ES-I3 (cell line): ENCODE data around the gene CLEC11A.
A peak's percentile ranks its signal among the peaks of the same experiment; 100 is the strongest.

Source experiments
- H3K36me3 ChIP-seq: 2 replicates; pipeline ENCODE4 v1.6.1; 2013; ENCODE audit warnings: mild to moderate bottlenecking, low read length, control low read depth, moderate library complexity; ENCODE audit not compliant: insufficient read depth
- H3K4me1 ChIP-seq: 2 replicates; pipeline ENCODE4 v1.6.1; 2013; ENCODE audit warnings: mild to moderate bottlenecking, control low read depth, low read length; ENCODE audit not compliant: insufficient read depth
- H3K9ac ChIP-seq: 2 replicates; pipeline ENCODE4 v1.6.1; 2013; ENCODE audit warnings: low read depth, mild to moderate bottlenecking, low read length, moderate library complexity
- H3K9me3 ChIP-seq: 2 replicates; pipeline ENCODE4 v1.6.1; 2013; ENCODE audit warnings: mild to moderate bottlenecking, low read length, moderate library complexity; ENCODE audit not compliant: control insufficient read depth, insufficient read depth

Gene CLEC11A

DNA sequence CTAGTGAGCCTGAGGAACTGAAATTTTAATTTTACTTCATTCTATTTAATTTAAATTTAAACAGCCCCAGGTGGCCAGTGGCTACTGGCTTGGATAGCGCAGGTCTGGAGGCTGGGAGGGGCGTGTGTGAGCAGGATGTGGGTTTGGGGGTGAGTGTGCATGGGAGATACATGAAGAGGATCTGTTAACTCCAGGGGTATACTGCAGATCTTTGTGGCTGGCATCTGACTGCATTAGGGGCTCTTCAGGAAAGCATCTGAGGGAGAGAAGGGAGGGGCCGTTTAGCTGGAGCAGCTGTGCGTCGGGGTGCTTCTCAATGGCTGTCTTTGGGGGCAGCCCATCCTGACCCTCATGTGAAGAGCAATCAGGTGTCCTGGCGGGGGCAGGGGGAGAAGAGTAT, 10.3 kb upstream of the CLEC11A start:
- H3K9ac ChIP-seq, result no peak overlapping the region
- H3K9me3 ChIP-seq, result no peaks in the 10 kb centered on the region
- peaks cover 5% of the 10 kb centered on the region; the same call in 1 of the 2 replicates for H3K4me1 ChIP-seq
- no peaks in the 10 kb centered on the region for H3K36me3 ChIP-seq

DNA sequence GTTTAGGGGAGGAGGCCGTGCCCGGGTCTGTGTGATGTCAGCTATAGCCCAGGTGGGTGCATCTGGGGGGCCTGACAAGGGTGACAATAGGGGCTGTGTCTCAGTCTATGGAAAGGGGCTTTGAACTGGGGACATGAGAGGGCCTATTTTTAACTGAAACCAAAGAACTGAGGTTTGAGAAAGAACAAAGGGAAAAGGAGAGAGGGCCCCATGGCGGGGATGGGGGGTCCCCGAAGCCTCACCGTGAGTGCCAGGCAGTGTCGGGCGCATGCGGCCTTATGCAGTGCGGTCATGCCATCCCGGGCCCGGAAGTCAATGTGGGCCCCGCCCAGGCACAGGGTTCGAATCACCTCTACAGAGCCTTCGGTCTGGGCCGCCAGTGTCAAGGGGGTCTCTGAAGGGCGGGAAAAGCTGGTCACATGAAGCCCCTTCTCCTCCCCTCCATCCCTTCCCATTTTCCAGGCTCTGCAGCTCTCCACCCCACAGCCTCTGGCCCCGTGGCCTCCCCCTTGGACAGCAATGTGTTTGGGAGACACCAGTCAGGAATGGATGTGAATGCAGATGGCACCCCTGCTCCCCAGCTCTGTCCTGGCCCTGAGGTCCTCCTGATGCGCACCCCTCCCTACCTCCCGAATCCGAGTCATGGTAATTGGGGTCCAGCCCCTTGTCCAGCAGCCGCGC, 9.5 kb upstream of the CLEC11A start:
- H3K36me3 ChIP-seq, result no peaks in the 10 kb centered on the region
- no peaks in the 10 kb centered on the region for H3K9me3 ChIP-seq
- peaks cover 5% of the 10 kb centered on the region; the same call in 1 of the 2 replicates for H3K4me1 ChIP-seq
- no peak overlapping the region for H3K9ac ChIP-seq

DNA sequence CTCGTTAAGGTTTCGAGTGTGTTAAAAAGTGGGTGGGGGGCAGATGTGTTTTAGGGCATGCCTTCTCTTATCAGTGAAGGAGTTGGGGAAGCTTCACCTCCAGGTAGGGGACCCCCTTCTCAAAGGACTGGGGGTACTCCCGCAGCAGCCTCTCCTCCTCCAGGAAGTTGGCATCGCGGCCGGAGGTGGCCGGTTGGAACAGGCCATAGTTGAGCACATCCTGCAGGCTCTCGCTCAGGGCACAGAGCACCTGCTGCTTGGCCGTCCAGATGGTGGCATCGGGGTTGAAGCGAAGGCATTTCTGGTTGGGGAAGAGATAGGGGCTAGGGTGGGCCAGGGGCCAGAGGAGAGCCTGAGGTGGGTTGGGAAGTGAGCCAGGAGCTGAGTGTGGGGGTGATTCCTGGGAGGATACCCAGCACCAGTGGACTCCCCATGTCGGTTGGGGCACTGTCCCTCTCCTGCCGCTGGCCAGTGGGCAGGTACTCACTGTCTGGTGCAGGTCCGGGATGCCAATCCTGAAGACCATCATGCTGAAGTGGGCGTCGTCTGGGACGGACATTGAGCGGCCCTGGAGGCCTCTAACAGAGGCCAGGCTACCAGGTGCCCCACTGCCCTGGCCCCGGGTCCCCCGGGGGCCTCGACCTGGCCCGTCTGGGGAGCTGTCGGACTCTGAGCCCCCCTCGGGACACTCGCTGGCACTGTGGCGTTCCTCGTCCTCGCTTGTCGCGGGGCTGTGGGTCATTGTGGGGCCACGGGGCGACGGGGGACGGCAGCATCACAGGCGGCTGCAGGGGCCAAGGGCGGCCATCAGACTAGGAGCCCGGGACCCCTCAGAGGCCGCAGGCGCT, 6.8 kb upstream of the CLEC11A start:
- H3K36me3 ChIP-seq, result no peaks in the 10 kb centered on the region
- H3K4me1 ChIP-seq, result peaks cover 14% of the 10 kb centered on the region; the same call in 1 of the 2 replicates
- no peaks in the 10 kb centered on the region for H3K9me3 ChIP-seq
- no peak overlapping the region for H3K9ac ChIP-seq

DNA sequence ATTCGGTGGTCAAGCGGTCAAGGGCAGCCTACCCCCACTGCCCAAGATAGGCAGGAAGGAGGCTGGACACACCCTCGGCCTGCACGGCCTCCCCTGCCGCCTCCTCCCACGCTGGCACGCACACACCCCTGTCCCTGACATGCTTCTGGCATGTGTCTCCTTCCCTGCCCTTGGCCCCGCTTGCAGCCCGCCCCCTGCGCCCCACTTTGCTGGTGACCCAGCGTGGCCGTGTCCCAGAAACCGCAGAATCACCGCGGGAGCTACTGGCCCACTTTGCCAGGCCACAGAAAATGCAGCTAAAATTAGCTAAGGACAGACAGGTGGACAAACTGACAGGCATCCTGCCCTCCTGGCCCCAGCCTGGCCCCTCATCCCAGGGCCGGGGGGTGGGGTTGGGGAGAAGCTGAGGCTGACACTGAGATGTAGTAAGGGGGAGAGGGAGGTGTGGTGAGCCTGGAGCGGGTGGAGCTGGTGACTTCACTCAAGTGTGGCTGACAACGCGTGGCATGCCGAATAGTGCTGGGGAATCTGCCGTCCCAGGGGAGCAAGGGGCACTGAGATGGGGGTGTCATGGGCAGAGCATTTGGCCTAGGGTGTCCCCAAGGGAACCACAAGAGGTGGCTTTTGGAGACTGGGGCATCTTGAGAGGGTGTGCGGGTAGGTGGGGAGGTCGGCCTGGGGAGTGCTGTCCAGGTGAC, 6.0 kb upstream of the CLEC11A start:
- H3K9me3 ChIP-seq, result no peaks in the 10 kb centered on the region
- H3K9ac ChIP-seq, result no peak overlapping the region
- no peaks in the 10 kb centered on the region for H3K36me3 ChIP-seq
- peaks cover 14% of the 10 kb centered on the region; the same call in 1 of the 2 replicates for H3K4me1 ChIP-seq

DNA sequence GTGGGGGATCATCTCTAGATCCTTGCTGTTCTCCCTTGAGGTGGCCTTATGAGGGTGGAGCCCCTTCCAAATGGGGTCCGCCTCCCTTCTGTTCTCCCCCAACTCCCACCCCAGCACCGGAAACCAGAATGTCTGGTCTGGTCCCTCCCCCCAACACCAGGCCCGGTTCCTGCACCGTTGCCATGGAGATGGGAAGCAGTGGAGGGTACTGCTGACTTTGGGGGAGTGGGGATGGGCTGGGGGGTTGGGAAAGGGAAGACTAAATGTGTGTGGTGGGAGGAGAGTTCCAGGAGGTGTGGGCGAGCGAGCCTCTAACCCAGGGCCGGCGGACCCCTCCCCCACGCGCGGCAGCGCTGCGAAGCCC, 5.3 kb upstream of the CLEC11A start:
- Histone ChIP-seq H3K36me3 (no peaks in the 10 kb centered on the region), H3K4me1 (peaks cover 14% of the 10 kb centered on the region; the same call in 1 of the 2 replicates), H3K9me3 (no peaks in the 10 kb centered on the region), H3K9ac (peak overlapping the region; percentile 41; the same call in 1 of the 2 replicates)

DNA sequence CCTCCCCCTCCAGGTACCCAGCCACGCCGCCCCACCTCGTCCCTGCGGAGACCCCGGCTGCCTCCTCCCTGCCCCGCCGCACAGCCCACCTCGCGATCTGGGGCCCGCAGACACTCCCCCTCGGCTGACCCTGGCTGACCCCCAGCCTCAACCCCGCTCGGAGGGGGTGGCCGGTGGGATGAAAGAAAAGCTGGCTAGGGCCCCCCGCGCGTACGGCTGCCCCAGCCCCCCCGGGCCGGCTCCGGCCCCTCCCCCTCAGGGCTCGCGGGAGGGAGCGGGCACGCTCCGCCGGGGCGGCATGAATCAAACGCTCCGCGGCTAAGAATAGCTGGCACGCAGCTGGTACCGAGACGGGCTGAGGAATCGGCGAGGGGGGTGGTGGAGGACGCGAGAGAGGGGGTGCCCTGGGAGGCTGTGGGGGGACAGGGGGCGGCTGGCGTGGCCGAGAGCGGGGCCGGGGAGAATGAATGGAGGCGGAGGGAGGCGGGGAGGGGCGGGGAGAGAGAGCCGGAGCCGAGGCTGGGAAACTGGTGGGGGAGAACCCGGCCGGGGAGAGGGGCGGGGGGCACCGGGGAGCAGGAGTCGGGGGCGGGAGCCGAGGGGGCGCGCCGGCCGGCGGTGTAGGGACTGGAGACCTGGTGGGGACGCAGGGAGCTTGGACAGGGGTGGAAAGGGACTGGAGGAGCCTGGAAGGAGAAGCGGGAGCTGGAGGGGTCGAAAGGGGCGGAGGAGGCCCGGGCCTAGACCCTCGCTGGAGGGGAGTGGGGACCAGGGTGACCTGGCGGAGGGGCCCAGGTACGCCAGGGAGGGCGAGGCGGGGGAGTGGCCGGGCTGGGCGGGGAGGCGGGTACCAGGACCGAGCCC, 4.7 kb upstream of the CLEC11A start:
- H3K9ac ChIP-seq, result peak overlapping the region; percentile 41; the same call in 1 of the 2 replicates
- peaks cover 14% of the 10 kb centered on the region; the same call in 1 of the 2 replicates for H3K4me1 ChIP-seq
- H3K36me3 ChIP-seq, result no peaks in the 10 kb centered on the region
- H3K9me3 ChIP-seq, result no peaks in the 10 kb centered on the region

DNA sequence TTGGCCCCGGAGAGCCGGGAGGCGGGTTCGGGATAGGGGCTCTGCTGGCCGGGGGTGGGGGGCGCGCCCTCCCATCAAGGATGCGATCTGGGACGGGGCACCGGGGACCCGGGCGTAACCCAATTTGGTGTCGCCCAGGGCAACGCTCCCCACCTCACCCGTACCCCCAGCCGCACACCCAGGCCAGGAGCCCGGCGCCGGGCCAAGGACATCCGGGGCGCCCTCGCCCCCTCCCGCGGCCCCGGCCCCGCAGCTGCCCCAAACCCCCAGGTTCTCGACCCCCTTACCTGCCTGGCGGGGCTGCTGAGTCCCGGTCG, 4.1 kb upstream of the CLEC11A start:
- Histone ChIP-seq H3K9ac (peak overlapping the region; percentile 38; the same call in 1 of the 2 replicates), H3K4me1 (peaks cover 18% of the 10 kb centered on the region; the same call in 1 of the 2 replicates), H3K36me3 (no peaks in the 10 kb centered on the region), H3K9me3 (no peaks in the 10 kb centered on the region)

DNA sequence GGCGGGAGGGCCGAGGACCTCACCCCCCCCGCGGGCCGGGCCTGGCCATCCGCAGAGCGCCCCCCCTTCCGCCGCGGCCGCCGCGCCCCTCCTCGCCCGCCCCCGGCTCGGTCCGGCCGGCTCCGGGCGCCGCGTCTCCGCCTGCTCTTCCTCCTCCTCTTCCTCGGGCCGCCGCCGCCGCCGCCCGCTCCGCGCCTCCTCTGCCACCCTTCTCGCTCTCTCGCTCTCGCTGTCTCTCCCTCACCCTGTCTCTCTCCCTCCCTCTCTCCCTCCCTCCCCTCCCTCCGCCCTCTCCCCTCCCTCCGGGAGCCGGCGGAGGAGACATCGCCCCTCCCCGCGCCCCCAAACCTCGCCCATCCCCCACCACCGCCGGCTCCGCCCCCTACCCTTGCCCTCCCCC, 3.6 kb upstream of the CLEC11A start, which contains the start of gene SHANK1:
Gene SHANK1, minus strand, starts transcription at position 237 of the 400 bp plus-strand sequence. CDS start 2,883 bp downstream, outside the sequence.
- peaks cover 18% of the 10 kb centered on the region; the same call in 1 of the 2 replicates for H3K4me1 ChIP-seq
- peak within 1 kb of the TSS; percentile 38; the same call in 1 of the 2 replicates for H3K9ac ChIP-seq
- no peaks in the 10 kb centered on the region for H3K9me3 ChIP-seq
- no peaks in the 10 kb centered on the region for H3K36me3 ChIP-seq

DNA sequence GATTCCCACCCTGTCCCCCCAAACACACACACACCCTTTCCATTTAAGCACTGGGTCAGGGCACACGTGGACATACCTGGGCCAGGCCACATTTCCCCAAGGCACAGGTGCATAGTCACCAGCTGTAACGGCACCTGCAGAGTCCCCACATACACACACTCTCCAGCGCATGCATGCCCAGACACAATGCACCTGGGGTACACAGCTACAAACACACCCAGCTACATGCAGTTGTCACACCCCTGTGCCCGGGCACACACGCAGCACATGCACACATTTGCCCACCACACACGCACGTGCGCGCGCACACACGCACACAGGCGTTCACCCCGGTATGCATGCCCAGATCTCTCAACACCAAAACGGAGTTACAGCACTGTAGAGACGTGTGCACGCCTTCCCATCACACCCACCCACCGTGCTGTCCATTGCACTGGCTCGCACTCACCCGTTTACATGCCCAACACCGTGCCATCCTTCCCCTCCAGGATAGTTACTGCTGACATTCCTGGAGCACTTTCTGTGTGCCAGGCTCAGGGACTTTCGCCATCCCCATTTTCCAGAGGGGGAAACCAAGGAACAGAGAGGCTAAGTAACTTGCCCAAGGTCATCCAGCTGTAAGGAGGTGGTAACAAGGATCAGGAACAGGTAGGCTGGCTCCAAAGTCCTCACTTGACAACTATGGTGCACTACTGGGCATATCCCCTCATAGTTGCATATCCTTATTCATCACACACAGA, 2.8 kb upstream of the CLEC11A start:
- no peaks in the 10 kb centered on the region for H3K36me3 ChIP-seq
- peaks cover 18% of the 10 kb centered on the region; the same call in 1 of the 2 replicates for H3K4me1 ChIP-seq
- H3K9ac ChIP-seq, result no peak overlapping the region
- no peaks in the 10 kb centered on the region for H3K9me3 ChIP-seq

DNA sequence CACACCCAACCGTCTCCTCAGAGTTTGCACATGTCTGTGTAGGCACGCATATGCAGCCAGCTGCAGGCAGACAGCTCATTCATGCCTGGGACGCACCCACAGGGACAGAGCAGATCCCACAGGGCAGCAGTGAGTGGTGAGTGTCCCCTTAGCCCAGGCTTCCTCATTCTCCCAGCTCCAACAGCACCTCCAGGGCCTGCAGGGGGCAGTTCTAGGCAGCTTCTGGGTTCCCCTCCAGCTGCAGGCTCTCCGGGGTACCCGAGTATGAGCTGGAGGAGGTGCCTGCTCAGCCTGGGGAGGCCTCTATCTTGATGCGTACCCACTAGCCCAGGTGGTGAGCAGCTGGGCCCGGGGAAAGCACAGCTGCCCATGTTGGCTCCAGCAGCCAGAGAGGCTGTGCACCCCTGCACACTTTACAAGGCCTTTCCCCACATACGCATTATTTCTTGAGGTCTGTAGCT, 2.2 kb upstream of the CLEC11A start:
- Histone ChIP-seq H3K9ac (no peak overlapping the region), H3K9me3 (no peaks in the 10 kb centered on the region), H3K36me3 (no peaks in the 10 kb centered on the region), H3K4me1 (peaks cover 18% of the 10 kb centered on the region; the same call in 1 of the 2 replicates)

DNA sequence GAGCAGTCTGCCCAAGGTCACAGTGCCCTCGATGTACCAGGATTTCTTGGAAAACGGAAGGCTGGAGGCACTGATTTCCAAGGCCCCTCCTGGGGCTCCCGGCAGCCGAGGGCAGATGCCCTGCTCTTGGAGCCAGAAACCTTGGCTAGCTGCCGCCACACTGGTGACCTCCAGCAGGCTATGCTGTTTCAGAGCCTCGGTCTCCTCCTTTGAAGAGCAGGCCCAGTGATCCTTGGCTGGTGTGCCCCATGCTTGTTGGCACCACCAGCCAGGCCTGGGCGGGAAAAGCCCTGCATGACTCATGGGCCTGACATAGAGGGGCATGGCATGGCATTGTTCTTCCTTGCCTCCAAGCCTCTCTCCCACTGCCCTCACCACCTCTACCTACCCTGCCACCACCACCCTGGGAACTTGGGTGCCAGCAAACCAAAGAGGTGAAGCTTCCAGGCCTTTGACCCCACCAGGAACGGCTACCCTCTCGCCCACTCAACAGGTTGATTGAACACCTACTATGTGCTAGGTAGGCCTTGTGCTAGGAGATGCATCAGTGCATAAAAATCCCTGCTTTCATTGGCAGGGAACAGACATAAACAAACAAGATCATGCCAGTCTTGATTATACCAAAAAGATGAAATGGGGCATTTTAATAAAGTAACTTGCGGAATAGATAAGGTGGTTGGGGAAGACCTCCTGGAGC, 1.6 kb upstream of the CLEC11A start:
- Histone ChIP-seq H3K9ac (no peak overlapping the region), H3K9me3 (no peaks in the 10 kb centered on the region), H3K36me3 (no peaks in the 10 kb centered on the region), H3K4me1 (peaks cover 18% of the 10 kb centered on the region; the same call in 1 of the 2 replicates)

DNA sequence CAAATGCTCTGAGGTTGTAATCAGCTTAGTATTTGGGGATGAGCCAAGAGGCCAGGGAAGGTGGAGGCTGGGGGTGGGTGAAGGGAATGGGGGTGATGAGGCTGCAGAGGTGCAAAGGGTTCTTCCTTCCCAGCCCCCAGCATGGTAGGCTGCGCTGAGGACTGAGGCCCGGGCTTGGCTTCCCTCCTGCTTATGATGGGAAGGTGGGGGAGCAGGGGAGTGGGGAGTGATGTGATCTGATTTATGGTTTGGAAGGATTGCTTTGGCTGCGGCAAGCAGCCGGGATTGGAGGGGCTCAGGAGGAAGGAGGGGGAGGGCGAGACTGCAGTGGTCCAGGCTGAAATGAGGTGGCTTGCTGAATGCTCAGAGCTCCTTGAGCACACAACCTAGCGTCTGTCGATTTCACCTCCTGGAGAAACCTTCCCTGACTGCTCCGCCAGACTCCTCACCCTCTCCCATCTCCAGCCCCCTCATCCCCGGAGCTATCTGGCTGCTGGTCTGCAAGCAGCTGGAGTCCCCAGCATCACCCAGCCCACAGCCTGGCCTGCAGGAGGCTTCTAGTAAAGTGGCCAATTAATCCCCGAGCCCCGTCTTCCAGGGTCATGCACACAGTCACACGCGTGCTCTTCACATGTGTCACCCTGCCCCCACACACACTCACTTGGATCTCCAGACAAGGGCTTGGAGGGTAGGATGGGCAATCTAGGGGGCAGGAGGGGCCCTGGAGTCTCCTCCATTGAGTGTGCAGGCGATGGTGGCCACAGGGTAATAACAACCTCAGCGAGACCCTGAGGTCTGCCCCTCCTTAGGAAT, 757 bp upstream of the CLEC11A start:
- no peaks in the 10 kb centered on the region for H3K36me3 ChIP-seq
- H3K4me1 ChIP-seq, result peaks cover 17% of the 10 kb centered on the region; the same call in 1 of the 2 replicates
- H3K9me3 ChIP-seq, result no peaks in the 10 kb centered on the region
- H3K9ac ChIP-seq, result peak overlapping the region; percentile 42; the same call in 1 of the 2 replicates
